GM12801 (cell line): ENCODE measurements around the gene MTCL3.

Experiments
- CTCF ChIP-seq: IDR thresholded peaks from one replicate; pipeline ENCODE4 v1.5.1; 2011; ENCODE audit warnings: control low read depth; ENCODE audit not compliant: insufficient read length; ENCODE audit errors: extremely low read depth

The MTCL3 gene

GRCh38 chr6:127466416-127466815, 52.7 kb downstream of the MTCL3 start:
- TF ChIP-seq CTCF, result no peak

GRCh38 chr6:127464881-127465459, 54.2 kb downstream of the MTCL3 start:
- no peak for TF ChIP-seq CTCF

- TF ChIP-seq CTCF, result no peak
Measured at GRCh38 chr6:127464161-127464880, 54.8 kb downstream of the MTCL3 start.

- TF ChIP-seq CTCF, result no peak
Measured at GRCh38 chr6:127463056-127463455, 56.1 kb downstream of the MTCL3 start.

GRCh38 chr6:127462376-127462775, 56.8 kb downstream of the MTCL3 start:
- no peak for TF ChIP-seq CTCF

GRCh38 chr6:127460465-127460864, 58.7 kb downstream of the MTCL3 start:
- no peak for TF ChIP-seq CTCF

GRCh38 chr6:127459231-127459641, 59.9 kb downstream of the MTCL3 start, which contains the start of gene KIAA0408:
Gene KIAA0408 (minus strand): TSS chr6:127459389. CDS start chr6:127453981, 5,408 bp downstream.
- TF ChIP-seq CTCF, result no peak
